Upper lobe of left lung (tissue), 4 donors: ENCODE data around the gene PLAA.

Experiments used
- EP300 ChIP-seq, 4 donors: sonication (generic); formaldehyde crosslinking; IDR thresholded peaks; one replicate each; pipeline ENCODE4 v1.5.1; 2017; ENCODE audit warnings: antibody characterized with exemption in 4 of 4, control low read depth in 2 of 4
- POLR2A ChIP-seq, 4 donors: fragments of 450-650 bp; IDR thresholded peaks; one replicate each; pipeline ENCODE4 v1.5.1; 2016 to 2017; ENCODE audit warnings: antibody characterized with exemption in 4 of 4, mild to moderate bottlenecking in 2 of 4
- TF ChIP-seq, protein P1 (sequence below), 6 experiments: fragments of 450-650 bp in 4 of 6; fragments of 200-600 bp in 2 of 6; sonication (generic) in 2 of 6; IDR thresholded peaks; one replicate each; pipeline ENCODE4 v1.5.1; 2016 to 2019; ENCODE audit warnings: antibody characterized with exemption in 6 of 6

- TF ChIP-seq, protein P1, sequence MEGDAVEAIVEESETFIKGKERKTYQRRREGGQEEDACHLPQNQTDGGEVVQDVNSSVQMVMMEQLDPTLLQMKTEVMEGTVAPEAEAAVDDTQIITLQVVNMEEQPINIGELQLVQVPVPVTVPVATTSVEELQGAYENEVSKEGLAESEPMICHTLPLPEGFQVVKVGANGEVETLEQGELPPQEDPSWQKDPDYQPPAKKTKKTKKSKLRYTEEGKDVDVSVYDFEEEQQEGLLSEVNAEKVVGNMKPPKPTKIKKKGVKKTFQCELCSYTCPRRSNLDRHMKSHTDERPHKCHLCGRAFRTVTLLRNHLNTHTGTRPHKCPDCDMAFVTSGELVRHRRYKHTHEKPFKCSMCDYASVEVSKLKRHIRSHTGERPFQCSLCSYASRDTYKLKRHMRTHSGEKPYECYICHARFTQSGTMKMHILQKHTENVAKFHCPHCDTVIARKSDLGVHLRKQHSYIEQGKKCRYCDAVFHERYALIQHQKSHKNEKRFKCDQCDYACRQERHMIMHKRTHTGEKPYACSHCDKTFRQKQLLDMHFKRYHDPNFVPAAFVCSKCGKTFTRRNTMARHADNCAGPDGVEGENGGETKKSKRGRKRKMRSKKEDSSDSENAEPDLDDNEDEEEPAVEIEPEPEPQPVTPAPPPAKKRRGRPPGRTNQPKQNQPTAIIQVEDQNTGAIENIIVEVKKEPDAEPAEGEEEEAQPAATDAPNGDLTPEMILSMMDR (IDR thresholded peaks at IDR 0.05), result no peak
- TF ChIP-seq POLR2A (IDR thresholded peaks at IDR 0.05), result no peak
- no peak for TF ChIP-seq EP300 (IDR thresholded peaks at IDR 0.05)
Observed at GRCh38 chr9:26913138-26913668, 33.8 kb downstream of the PLAA start.
